OCI-LY3 (cell line): ENCODE data around the gene DDX25.

Experiments
- H2AFZ ChIP-seq: fragments of 200-600, 300-600 bp; shearing (Covaris generic); 2 replicates; pipeline ENCODE4 v1.6.0; 2014; ENCODE audit warnings: antibody characterized with exemption, low read depth, low read length
- H3K27ac ChIP-seq: fragments of 200-600, 300-600 bp; sonication (generic); 2 replicates; pipeline ENCODE4 v1.5.1; 2014; ENCODE audit warnings: mild to moderate bottlenecking, low read length, moderate library complexity, mixed read lengths
- H3K27me3 ChIP-seq: fragments of 200-600, 300-600 bp; sonication (generic); 2 replicates; pipeline ENCODE4 v1.6.1; 2014; ENCODE audit warnings: low read depth, low read length, mixed read lengths
- H3K36me3 ChIP-seq: fragments of 200-600, 300-600 bp; sonication (generic); replicated peaks from 2 replicates; pipeline ENCODE3; 2014; ENCODE audit warnings: low read depth, low read length, mixed read lengths
- H3K4me1 ChIP-seq: fragments of 300-600, 200-600 bp; sonication (generic); 2 replicates; pipeline ENCODE4 v1.6.1; 2014; ENCODE audit warnings: low read length, mixed read lengths
- H3K4me2 ChIP-seq: fragments of 200-600, 300-600 bp; sonication (generic); 2 replicates; pipeline ENCODE4 v1.6.1; 2014; ENCODE audit warnings: low read length, mixed read lengths
- H3K4me3 ChIP-seq: fragments of 300-600, 200-600 bp; sonication (generic); 2 replicates; pipeline ENCODE4 v1.5.1; 2014; ENCODE audit warnings: antibody characterized with exemption, mild to moderate bottlenecking, low read length, moderate library complexity
- H3K79me2 ChIP-seq: fragments of 300-600, 200-600 bp; shearing (Covaris generic); 2 replicates; pipeline ENCODE4 v1.6.1; 2014; ENCODE audit warnings: mild to moderate bottlenecking, low read length, mixed read lengths
- H3K9ac ChIP-seq: fragments of 300-600, 200-600 bp; shearing (Covaris generic); 2 replicates; pipeline ENCODE4 v1.6.0; 2014; ENCODE audit warnings: mild to moderate bottlenecking, low read length, moderate library complexity
- H3K9me3 ChIP-seq: fragments of 200-600, 300-600 bp; shearing (Covaris generic); 2 replicates; pipeline ENCODE4 v1.6.1; 2014; ENCODE audit warnings: low read length, mixed read lengths; ENCODE audit not compliant: insufficient read depth
- H4K20me1 ChIP-seq: fragments of 200-600, 300-600 bp; sonication (generic); 2 replicates; pipeline ENCODE4 v1.6.1; 2016; ENCODE audit warnings: low read length, mixed read lengths; ENCODE audit not compliant: insufficient read depth
- EZH2phosphoT487 ChIP-seq: fragments of 200-600 bp; shearing (Covaris generic); IDR thresholded peaks from 2 replicates; pipeline ENCODE4 v1.6.1; 2018; ENCODE audit warnings: antibody characterized with exemption, mixed run types, low read depth
- TF ChIP-seq, protein P1 (sequence below): fragments of 200-600, 300-600 bp; sonication (generic); IDR thresholded peaks from 2 replicates; pipeline ENCODE4 v1.5.1; 2014; ENCODE audit warnings: antibody characterized with exemption, low read length, low read depth

DDX25 gene

DNA sequence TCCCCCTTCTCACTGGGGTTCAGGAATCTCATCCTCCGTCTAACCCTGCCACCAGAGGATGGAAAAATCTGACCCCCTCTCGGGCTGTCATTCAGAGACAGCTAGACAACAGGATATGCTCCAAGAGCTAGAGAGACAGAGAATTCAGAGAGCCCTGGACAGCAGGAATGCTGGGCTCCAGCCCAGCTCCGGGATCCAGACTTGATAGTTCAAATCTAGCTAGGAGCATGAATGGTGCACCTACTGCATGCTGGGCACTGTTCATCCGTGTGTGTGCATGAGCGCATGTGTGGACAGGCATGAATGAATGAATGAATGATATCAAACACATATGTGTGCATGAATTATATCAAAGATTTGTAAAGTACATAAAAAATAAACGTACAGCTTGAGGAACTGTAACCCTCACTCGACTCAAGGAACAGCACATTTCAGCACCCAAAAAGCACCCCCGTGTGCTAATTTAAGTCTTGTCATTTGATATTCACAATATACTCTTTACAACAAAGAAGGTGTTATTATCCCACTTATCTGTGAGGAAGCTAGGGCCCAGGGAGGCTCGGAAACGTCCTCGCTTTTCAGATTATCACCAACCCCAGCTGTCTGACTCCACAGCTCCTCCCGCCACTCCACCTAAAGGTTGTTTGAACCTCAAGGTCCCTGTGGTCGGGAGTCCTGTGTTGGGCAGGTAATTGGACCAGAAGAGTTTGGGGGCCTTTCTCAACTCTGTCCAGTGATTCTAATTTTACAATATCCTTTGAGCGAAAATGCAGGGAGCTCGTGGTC, 40.9 kb downstream of the DDX25 start:
- Histone ChIP-seq H3K9ac (no peak overlapping the region), H3K4me2 (no peak overlapping the region), H3K27ac (no peak overlapping the region), H4K20me1 (no peaks in the 10 kb centered on the region), H3K4me3 (no peak overlapping the region), H3K9me3 (no peaks in the 10 kb centered on the region), H3K4me1 (no peaks in the 10 kb centered on the region), H3K27me3 (no peaks in the 10 kb centered on the region), H2AFZ (no peak overlapping the region), H3K36me3 (no peaks in the 10 kb centered on the region), H3K79me2 (no peaks in the 10 kb centered on the region)
- TF ChIP-seq, protein P1, sequence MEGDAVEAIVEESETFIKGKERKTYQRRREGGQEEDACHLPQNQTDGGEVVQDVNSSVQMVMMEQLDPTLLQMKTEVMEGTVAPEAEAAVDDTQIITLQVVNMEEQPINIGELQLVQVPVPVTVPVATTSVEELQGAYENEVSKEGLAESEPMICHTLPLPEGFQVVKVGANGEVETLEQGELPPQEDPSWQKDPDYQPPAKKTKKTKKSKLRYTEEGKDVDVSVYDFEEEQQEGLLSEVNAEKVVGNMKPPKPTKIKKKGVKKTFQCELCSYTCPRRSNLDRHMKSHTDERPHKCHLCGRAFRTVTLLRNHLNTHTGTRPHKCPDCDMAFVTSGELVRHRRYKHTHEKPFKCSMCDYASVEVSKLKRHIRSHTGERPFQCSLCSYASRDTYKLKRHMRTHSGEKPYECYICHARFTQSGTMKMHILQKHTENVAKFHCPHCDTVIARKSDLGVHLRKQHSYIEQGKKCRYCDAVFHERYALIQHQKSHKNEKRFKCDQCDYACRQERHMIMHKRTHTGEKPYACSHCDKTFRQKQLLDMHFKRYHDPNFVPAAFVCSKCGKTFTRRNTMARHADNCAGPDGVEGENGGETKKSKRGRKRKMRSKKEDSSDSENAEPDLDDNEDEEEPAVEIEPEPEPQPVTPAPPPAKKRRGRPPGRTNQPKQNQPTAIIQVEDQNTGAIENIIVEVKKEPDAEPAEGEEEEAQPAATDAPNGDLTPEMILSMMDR, result no peak
- TF ChIP-seq EZH2phosphoT487, result no peak

- Histone ChIP-seq H3K27ac (no peak within 1 kb of the TSS), H3K9me3 (no peaks in the 10 kb centered on the region), H3K4me2 (no peak within 1 kb of the TSS), H4K20me1 (no peaks in the 10 kb centered on the region), H3K4me1 (no peaks in the 10 kb centered on the region), H3K9ac (no peak within 1 kb of the TSS), H3K4me3 (no peak within 1 kb of the TSS), H3K79me2 (no peaks in the 10 kb centered on the region), H3K36me3 (no peaks in the 10 kb centered on the region), H3K27me3 (no peaks in the 10 kb centered on the region), H2AFZ (no peak within 1 kb of the TSS)
- TF ChIP-seq, protein P1, result no peak
- TF ChIP-seq EZH2phosphoT487, result no peak
Measured at GRCh38 chr11:125945797-125946520, 41.7 kb downstream of the DDX25 start, which contains the start of gene VSIG10L2. TSS of gene VSIG10L2 (plus strand) at chr11:125946044. CDS start at chr11:125946056, 12 bp downstream.

DNA sequence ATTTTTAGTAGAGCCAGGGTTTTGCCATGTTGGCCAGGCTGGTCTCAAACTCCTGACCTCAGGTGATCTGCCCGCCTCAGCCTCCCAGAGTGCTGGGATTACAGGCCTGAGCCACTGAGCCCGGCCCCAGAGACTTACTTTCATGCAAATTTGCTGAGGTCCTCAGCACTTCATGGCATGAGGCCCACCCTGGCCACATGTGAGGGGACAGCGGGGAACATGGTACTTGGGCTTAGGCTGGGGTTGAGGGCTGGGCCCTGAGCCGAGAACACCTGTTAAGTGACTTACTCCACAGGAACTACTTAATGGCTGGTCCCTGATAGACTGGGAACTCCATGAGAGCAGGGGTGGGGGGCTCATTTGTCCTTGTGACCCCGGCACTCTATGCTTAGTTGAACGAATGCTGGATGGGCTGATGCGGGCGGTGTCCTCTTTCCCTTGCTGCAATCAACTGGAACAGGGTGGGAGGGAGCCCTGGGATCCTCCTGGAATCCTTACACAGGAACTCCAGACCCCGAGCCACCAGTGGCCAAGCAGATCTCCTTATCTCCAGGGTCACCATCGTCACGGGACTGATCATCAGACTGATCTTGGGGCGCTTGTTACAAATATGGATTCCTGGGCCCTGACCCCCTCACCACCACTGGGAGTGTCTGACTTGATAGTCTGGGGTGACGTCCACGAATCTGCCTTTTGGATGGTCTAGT, 42.6 kb downstream of the DDX25 start:
- Histone ChIP-seq H3K9me3 (no peaks in the 10 kb centered on the region), H3K4me2 (no peak overlapping the region), H3K9ac (no peak overlapping the region), H3K4me1 (no peaks in the 10 kb centered on the region), H2AFZ (no peak overlapping the region), H4K20me1 (no peaks in the 10 kb centered on the region), H3K36me3 (no peaks in the 10 kb centered on the region), H3K27me3 (no peaks in the 10 kb centered on the region), H3K27ac (no peak overlapping the region), H3K79me2 (no peaks in the 10 kb centered on the region), H3K4me3 (no peak overlapping the region)
- TF ChIP-seq, protein P1, result no peak
- no peak for TF ChIP-seq EZH2phosphoT487
